Tibial nerve (tissue), 4 donors: Measurements from ENCODE around the gene ELFN1. TPM values are rescaled to one million over a fixed set of nuclear protein-coding genes. Genes with fewer than 3 reads are reported as not detected.

Source experiments
- DNase-seq, 2 donors: peaks; one replicate each; pipeline ENCODE4 v3.0.0-alpha.2; 2019; ENCODE audit warnings: low spot score in 2 of 2
- H3K27ac ChIP-seq, 4 donors: fragments of 200-600 bp; sonication (generic) in 3 of 4; one replicate each; pipeline ENCODE4 v1.5.1; 2017 to 2019; ENCODE audit warnings: mild to moderate bottlenecking in 1 of 4
- H3K27me3 ChIP-seq, 2 donors: fragments of 200-600 bp; sonication (generic) in 1 of 2; one replicate each; pipeline versions ENCODE4 v1.5.1 to v1.6.0; 2017 to 2019
- H3K36me3 ChIP-seq, 3 donors: fragments of 200-600 bp; sonication (generic); one replicate each; pipeline ENCODE4 v1.5.1; 2018 to 2019
- H3K4me1 ChIP-seq, 4 donors: fragments of 200-600 bp; sonication (generic) in 3 of 4; one replicate each; pipeline ENCODE4 v1.5.1; 2017 to 2019
- H3K4me3 ChIP-seq, 4 donors: fragments of 200-600 bp; sonication (generic) in 3 of 4; one replicate each; pipeline ENCODE4 v1.5.1; 2017 to 2019; ENCODE audit warnings: mild to moderate bottlenecking in 1 of 4, moderate library complexity in 1 of 4
- H3K9me3 ChIP-seq, 4 donors: fragments of 200-600 bp; sonication (generic) in 3 of 4; one replicate each; pipeline ENCODE4 v1.5.1; 2017 to 2019
- EP300 ChIP-seq, 2 donors: sonication (generic); formaldehyde crosslinking; IDR thresholded peaks; one replicate each; pipeline ENCODE4 v1.6.1; 2017; ENCODE audit warnings: antibody characterized with exemption in 2 of 2, mild to moderate bottlenecking in 1 of 2
- POLR2A ChIP-seq, 2 donors: fragments of 450-650 bp; IDR thresholded peaks; one replicate each; pipeline ENCODE4 v1.6.1; 2017; ENCODE audit warnings: antibody characterized with exemption in 2 of 2, mild to moderate bottlenecking in 2 of 2, moderate library complexity in 2 of 2
- WGBS, 2 donors: methylation state at CpG; one replicate each; pipeline ENCODE4 v1.1.5; 2018; 5-methylcytosine and 5-hydroxymethylcytosine counted together
- total RNA-seq, 4 donors: library from RNA; depleted of rRNA; stranded (reverse); fragments of >200 nt; gene quantifications; one replicate each; pipeline ENCODE4 v1.1.0, GENCODE V29; 2016
- TF ChIP-seq, protein P1 (sequence below), 5 experiments: fragments of 200-600 bp in 3 of 5; fragments of 450-650 bp in 2 of 5; sonication (generic) in 3 of 5; IDR thresholded peaks; one replicate each; pipeline ENCODE4 v1.5.1; 2016 to 2019; ENCODE audit warnings: antibody characterized with exemption in 5 of 5, mild to moderate bottlenecking in 3 of 5, moderate library complexity in 2 of 5

Gene ELFN1
- total RNA-seq, 4 donors from 2014 or later, result 0.21 to 2.4 (median 1.5) TPM

DNA sequence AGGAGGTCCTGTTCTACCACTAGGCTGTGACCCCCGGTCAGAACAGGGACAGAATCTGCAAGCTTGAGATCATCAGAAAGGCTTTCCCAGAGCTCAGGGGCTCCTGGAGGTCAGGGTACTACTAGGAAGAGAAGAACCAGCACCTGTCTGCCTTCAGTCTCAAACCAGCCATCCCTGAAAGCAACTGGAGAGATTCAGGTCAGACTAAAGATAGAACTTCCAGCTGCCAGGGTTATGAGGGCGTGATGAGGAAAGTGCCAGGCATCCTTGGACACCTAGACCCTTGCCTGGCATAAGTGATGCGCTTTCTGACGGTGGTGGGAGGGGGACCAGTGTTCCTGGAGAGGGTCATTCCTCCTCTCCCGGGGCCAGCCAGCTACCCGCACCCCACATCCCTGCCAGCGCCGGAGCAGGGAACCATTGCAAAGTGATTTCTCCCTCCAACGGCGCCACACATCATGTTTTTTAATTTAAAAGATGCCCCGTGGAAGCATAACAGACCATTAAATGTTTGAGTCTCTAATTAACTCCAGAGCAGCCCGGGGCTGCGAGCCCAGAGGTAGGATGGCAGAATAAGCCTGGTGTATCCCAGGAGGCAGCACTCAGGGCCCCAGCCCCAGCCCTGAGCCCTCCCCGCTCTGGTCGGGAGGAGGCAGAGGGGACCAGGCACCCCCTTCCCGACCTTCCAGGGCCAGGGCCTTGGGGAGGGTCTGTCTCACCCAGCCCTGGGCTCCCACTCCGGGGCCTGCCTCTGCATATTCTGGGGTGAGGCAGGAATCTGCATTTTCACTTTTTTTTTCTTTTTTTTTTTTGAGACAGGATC is 64.0 kb downstream of the ELFN1 start:
- no peak overlapping the region for H3K4me3 ChIP-seq
- no peak overlapping the region for H3K27ac ChIP-seq
- no peaks in the 10 kb centered on the region for H3K4me1 ChIP-seq
- TF ChIP-seq, protein P1, sequence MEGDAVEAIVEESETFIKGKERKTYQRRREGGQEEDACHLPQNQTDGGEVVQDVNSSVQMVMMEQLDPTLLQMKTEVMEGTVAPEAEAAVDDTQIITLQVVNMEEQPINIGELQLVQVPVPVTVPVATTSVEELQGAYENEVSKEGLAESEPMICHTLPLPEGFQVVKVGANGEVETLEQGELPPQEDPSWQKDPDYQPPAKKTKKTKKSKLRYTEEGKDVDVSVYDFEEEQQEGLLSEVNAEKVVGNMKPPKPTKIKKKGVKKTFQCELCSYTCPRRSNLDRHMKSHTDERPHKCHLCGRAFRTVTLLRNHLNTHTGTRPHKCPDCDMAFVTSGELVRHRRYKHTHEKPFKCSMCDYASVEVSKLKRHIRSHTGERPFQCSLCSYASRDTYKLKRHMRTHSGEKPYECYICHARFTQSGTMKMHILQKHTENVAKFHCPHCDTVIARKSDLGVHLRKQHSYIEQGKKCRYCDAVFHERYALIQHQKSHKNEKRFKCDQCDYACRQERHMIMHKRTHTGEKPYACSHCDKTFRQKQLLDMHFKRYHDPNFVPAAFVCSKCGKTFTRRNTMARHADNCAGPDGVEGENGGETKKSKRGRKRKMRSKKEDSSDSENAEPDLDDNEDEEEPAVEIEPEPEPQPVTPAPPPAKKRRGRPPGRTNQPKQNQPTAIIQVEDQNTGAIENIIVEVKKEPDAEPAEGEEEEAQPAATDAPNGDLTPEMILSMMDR (IDR thresholded peaks at IDR 0.05), result no peak
- TF ChIP-seq POLR2A (IDR thresholded peaks at IDR 0.05) (no peak), EP300 (IDR thresholded peaks at IDR 0.05) (no peak)
- no peak for DNase-seq
- 60 to 70% methylated on average over 17 of the region's 17 CpGs for WGBS, 2 donors
- H3K36me3 ChIP-seq, result peaks cover 0 to 2% (median 0%) of the 10 kb centered on the region in 3 donors
- peaks cover 0 to 29% of the 10 kb centered on the region in 2 donors for H3K27me3 ChIP-seq
- peaks cover 0 to 17% (median under 1%) of the 10 kb centered on the region in 4 donors for H3K9me3 ChIP-seq

DNA sequence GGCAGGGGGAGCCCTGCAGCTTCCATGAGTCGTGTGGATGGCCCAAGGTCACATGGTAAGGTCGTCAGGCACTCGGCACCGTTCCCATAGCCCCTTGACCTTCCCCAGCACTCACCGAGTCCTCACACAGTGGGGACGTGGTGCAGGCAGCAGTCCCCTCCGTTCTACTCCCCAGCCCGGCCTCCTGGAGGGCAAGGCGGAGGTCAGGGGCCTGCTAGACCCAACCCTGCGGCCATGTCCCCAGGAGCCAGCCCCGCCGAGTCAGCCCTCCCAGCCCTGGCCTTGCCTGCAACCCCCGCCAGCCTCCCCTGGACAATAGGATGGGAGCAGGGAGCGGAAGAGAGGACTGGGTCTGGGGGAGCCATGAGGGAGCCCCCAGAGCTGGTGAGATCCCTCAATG is 65.2 kb downstream of the ELFN1 start:
- 49 to 60% methylated on average over 1 to 14 of the region's 14 CpGs for whole genome bisulfite sequencing, 2 donors
- H3K27ac ChIP-seq, result no peak overlapping the region
- no peaks in the 10 kb centered on the region for H3K4me1 ChIP-seq
- DNase-seq, result no peak
- no peak overlapping the region for H3K4me3 ChIP-seq
- peaks cover 0 to 35% of the 10 kb centered on the region in 2 donors for H3K27me3 ChIP-seq
- H3K9me3 ChIP-seq, result peaks cover 0 to 6% (median 0%) of the 10 kb centered on the region in 4 donors
- TF ChIP-seq, protein P1 (IDR thresholded peaks at IDR 0.05), result no peak
- no peak for TF ChIP-seq EP300 (IDR thresholded peaks at IDR 0.05)
- no peaks in the 10 kb centered on the region for H3K36me3 ChIP-seq

DNA sequence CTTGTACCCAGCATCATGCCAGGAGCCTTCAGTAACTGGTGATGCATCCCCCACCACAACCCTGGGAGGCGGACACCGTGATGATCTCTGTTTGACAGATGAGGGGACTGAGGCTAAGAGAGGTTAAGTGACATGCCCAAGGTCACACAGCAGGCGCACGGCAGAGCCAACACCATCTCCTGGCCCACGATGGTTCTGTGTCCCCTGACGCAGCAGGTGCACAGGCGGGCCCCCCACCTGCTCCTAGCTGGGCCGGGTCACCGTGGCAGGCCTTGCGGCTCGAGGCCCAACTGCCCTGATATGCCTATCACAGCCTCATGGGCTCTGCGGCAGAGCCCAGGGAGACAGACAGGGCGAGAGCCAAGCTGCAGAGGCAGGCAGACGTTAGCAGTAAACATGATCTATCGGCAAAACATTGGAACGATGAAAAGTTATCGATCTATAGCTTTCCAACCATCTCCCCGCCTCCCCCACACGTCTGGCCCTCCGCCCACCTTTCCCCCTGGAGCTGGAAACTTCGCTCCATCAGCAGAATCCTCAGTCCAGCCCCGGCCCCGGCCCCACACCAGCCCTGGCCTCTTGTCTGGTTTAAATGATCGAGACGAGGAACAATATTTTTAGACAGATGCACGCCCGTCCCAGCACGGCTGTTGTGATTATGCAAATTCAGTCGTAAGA is 65.9 kb downstream of the ELFN1 start:
- WGBS, 2 donors, result 72 to 74% methylated on average over 29 of the region's 29 CpGs
- no peaks in the 10 kb centered on the region for H3K36me3 ChIP-seq
- no peak for DNase-seq
- no peaks in the 10 kb centered on the region for H3K4me1 ChIP-seq
- H3K4me3 ChIP-seq, result no peak overlapping the region
- peaks cover 0 to 35% of the 10 kb centered on the region in 2 donors for H3K27me3 ChIP-seq
- no peak overlapping the region for H3K27ac ChIP-seq
- TF ChIP-seq EP300 (IDR thresholded peaks at IDR 0.05) (no peak), POLR2A (IDR thresholded peaks at IDR 0.05) (no peak)
- TF ChIP-seq, protein P1 (IDR thresholded peaks at IDR 0.05), result no peak
- H3K9me3 ChIP-seq, result peaks cover 0 to under 1% (median 0%) of the 10 kb centered on the region in 4 donors

DNA sequence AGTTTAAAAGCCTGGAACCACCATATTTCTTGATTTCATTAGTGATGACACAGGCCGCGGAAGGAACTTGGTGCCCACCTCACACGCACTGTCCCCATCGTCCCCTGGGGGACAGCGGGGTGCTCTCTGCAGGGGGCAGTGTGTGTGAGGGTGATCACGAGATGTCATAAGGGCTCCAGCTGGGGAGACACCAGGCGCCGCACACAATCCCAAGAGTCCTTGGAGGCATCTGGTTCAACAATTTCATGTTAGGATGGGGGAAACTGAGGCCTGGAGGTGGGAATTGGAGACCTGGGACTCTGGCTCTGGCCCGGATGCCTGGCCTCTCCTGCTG is 66.4 kb downstream of the ELFN1 start:
- no peaks in the 10 kb centered on the region for H3K4me1 ChIP-seq
- H3K27ac ChIP-seq, result no peak overlapping the region
- H3K27me3 ChIP-seq, result peaks cover 0 to 35% of the 10 kb centered on the region in 2 donors
- 78 to 85% methylated on average over 9 of the region's 9 CpGs for WGBS, 2 donors
- no peak for TF ChIP-seq EP300 (IDR thresholded peaks at IDR 0.05)
- no peak for TF ChIP-seq POLR2A (IDR thresholded peaks at IDR 0.05)
- TF ChIP-seq, protein P1 (IDR thresholded peaks at IDR 0.05), result no peak
- no peak for DNase-seq
- H3K4me3 ChIP-seq, result no peak overlapping the region
- H3K36me3 ChIP-seq, result no peaks in the 10 kb centered on the region
- no peaks in the 10 kb centered on the region for H3K9me3 ChIP-seq

DNA sequence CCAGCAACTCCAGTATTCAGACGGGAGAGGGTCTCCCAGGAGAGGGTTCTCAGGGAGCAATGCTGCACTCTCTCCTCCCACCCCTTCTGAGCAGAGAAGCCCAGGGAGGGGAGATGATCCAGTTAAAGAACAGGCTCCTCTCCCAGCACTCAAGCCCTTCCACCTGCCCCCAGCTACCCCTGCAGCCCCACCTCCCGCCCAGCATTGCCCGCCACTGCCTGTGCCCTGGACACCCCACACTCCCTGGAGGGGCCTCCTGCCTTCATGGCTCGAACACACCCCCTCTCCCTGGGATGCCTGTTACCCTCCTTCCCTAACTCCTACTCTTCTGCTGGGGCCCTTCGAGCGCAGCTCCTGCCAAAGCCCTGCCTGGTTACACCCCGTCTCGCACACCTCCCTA is 66.8 kb downstream of the ELFN1 start:
- H3K4me1 ChIP-seq, result no peaks in the 10 kb centered on the region
- no peak for DNase-seq
- H3K9me3 ChIP-seq, result no peaks in the 10 kb centered on the region
- no peak overlapping the region for H3K27ac ChIP-seq
- no peak for TF ChIP-seq EP300 (IDR thresholded peaks at IDR 0.05)
- TF ChIP-seq, protein P1 (IDR thresholded peaks at IDR 0.05), result no peak
- H3K4me3 ChIP-seq, result no peak overlapping the region
- H3K27me3 ChIP-seq, result peaks cover 0 to 35% of the 10 kb centered on the region in 2 donors
- WGBS, 2 donors, result 65 to 75% methylated on average over 8 of the region's 8 CpGs
- no peaks in the 10 kb centered on the region for H3K36me3 ChIP-seq
